GM21447 (cell line): ENCODE data around the gene RAB44.

Experiments used
- ATAC-seq: cut with Tn5 transposase; IDR thresholded peaks from one replicate; pipeline ENCODE4 v1.9.1; 2021; ENCODE audit not compliant: unreplicated experiment

The RAB44 gene

GRCh38 chr6:36751833-36752186 lies 54.2 kb downstream of the RAB44 start:
- no peak for ATAC-seq

- no peak for ATAC-seq
Observed at GRCh38 chr6:36752187-36752885, 54.7 kb downstream of the RAB44 start.

- peak; percentile 41 for ATAC-seq
Observed at GRCh38 chr6:36752886-36753506, 55.4 kb downstream of the RAB44 start.

DNA sequence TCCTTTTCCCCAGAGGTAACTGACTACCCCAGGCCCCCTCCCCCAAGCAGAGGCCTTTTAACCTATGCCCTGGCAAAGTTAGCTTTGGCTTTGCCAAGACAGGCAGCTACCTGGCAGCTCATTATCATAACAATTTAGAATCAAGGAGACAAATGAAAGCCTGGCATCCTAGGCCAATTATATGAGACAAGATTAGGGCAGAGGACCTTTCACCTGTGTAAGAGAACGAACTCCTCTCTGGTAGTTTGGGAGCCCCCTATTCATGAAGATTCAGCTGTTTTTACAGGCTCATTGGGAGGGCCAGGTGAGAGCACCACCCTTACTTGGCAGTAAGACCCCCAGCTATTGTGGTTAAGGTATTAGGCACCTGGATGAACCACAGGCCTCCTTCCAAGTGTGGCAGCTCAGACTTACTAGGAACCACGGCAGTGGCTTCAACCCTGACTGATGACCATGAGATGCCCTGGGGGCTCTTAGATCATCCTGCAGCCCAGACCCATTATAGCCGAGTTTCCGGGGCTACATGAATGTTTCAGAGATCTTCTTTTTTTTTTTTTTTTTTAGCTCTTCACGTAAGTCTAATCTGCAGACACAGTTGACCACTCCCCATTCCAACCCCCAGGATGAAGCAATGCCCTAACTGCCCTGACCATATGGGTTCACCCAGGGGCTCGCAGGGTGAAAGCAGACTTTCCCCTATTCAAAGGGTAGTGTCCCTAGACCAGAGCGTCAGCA lies 56.2 kb downstream of the RAB44 start:
- no peak for ATAC-seq

DNA sequence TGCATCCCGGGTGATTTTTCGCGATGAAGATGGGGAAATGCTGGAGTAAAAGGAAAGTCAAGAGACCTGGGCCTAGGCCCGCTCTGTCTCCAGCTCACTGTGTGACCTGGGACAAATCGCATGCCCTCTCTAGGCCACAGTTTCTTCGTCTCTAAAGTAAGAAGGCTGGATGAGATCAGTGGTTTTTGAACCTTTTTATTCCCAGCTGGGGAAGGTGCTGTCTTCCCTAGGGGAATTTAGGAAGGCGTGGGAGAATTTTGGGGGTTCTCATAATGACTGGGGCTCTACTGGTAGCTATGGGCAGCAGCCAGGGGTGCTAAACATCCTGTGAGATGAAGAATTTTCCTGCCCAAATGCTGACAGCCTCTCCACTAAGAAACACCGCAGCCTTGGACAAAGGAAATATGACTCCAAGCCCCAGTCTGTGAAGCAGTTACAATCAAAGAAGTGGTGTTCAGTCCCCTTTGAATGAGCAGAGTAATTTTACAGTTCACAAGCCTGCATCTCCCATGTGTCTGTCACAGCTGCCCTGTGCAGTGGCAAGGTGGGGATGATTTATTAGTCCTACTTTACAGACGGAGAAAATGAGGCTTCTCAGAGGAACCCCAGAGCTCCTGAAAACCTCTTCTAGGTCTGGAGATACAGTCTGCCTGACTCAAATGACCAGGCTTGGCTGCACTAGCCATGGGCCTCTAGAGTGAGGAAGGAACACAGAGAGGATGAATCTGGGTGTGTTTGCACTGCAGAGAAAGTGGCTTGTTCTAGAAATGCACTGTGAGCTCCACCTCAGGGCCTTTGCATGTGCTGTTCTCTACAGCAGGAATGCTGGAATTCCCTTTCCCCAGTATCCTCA lies 57.2 kb downstream of the RAB44 start:
- no peak for ATAC-seq

- peak; percentile 47 for ATAC-seq
Observed at GRCh38 chr6:36755435-36756348, 58.1 kb downstream of the RAB44 start.

- no peak for ATAC-seq
Observed at GRCh38 chr6:36756786-36757185, 59.2 kb downstream of the RAB44 start.

GRCh38 chr6:36757206-36757605 lies 59.6 kb downstream of the RAB44 start:
- no peak for ATAC-seq

DNA sequence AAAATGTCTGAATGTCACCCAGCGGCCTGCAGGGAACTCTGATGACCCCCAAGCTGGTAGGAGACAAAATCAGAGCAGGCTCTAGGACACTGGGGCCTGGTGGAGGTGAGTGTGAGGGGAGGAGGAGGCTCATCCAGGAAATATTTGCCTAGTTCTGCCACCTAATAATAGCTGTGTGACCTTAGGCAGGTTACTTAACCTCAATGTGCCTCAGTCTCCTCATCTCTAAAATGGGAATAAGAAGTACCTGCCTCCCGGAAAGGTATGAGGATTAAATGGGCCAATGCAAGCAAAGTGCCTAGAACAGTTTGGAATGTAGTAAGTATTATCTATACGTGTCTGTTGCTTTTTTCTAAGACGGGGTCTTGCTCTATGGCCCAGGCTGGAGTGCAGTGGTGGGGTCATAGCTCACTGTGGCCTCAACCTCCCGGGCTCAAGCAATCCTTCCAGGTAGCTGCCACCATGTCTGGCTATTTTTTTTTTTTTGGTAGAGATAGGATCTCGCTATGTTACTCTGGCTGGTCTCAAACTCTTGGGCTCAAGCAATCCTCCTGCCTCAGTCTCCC lies 60.4 kb downstream of the RAB44 start:
- ATAC-seq: no peak

GRCh38 chr6:36758516-36759147 lies 61.0 kb downstream of the RAB44 start:
- ATAC-seq: no peak

GRCh38 chr6:36759148-36759759 lies 61.6 kb downstream of the RAB44 start:
- ATAC-seq: no peak

GRCh38 chr6:36760685-36761435 lies 63.2 kb downstream of the RAB44 start:
- no peak for ATAC-seq

GRCh38 chr6:36762123-36762522 lies 64.5 kb downstream of the RAB44 start:
- no peak for ATAC-seq

GRCh38 chr6:36765190-36765589 lies 67.6 kb downstream of the RAB44 start:
- ATAC-seq: no peak

DNA sequence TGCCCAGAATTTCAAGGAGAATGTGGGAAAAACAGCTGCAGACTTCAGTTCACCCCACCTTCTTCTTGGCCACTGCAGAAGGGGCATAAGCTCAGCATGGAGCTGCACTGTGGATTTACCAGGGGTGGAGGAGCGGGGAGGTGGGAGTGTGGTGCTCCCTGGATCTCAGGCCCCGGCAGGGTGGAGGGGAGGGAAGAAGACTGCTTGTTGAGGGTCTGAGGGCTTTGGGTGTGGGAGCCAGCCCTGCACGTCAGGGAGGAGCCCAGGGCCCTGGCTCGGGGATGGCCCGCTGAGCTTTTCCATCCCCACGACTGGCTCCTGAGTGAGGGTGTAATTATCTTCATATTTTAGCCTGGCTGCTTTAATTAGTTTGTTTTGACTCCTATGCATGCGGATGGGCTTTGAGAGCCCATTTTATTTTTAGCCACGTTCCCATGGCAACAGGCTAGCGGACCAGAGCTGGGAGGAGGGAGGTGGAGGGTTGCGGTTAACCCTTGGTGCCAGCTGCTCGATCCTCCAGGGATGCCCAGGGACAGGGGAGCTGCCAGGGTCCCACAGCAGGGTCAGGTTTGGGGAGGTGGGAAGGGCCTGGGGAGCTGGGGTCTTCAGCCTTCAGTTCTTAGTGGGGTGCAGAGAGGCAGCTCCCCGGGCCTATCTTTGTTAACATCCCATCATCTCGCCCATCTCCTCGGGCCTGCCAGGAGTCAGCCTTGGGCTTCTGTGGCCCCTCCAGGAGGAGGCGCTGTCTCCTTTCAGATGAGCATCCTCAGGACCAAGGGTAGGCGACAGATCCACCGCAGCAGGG lies 68.2 kb downstream of the RAB44 start:
- peak; percentile 79 for ATAC-seq

DNA sequence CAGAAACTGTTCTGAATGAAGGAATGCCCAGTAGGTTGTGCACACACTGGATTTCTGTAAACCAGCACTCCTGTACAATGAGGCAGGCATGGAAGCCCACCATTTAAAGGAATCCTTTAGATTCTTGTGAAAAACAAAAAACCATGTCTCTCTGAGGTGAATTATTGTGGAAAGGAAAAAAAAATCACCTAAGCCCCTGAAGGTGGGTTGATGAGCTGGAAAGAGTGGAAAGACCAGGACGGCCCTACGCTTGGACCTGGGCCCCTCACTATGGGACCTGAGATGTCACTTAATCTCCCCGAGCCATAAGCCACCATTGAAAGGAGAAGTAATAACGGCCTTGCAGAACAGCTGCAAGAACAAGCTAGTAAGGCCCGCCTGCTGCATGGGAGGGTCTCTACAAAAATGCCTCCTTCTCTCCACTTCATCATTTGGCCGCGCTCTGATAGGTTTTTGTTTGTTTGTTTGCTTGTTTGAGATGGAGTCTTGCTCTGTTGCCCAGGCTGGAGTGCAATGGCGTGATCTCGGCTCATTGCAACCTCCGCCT lies 68.8 kb downstream of the RAB44 start:
- ATAC-seq: no peak

- ATAC-seq: no peak
Observed at GRCh38 chr6:36769183-36769675, 71.6 kb downstream of the RAB44 start.
